Skin epidermis (tissue), 12 donors: ENCODE results near the gene TDRKH.
"Not testable (repeated sequence)": the region's sequence is repeated elsewhere in the genome, so short reads cannot be mapped to it uniquely, and the experiment has no call there.

ENCODE experiments used
- H3K27ac ChIP-seq, 21 experiments: fragments of 200-600 bp; sonication (generic) in 11 of 21; one replicate each; pipeline ENCODE4 v1.5.0; 2020; ENCODE audit warnings: mild to moderate bottlenecking in 3 of 21, inconsistent platforms in 2 of 21, moderate library complexity in 2 of 21
- H3K4me3 ChIP-seq, 7 experiments: fragments of 200-600 bp; sonication (generic) in 2 of 7; one replicate each; pipeline ENCODE4 v1.5.0; 2020; ENCODE audit warnings: inconsistent platforms in 2 of 7, mild to moderate bottlenecking in 2 of 7, moderate library complexity in 1 of 7

The TDRKH gene

DNA sequence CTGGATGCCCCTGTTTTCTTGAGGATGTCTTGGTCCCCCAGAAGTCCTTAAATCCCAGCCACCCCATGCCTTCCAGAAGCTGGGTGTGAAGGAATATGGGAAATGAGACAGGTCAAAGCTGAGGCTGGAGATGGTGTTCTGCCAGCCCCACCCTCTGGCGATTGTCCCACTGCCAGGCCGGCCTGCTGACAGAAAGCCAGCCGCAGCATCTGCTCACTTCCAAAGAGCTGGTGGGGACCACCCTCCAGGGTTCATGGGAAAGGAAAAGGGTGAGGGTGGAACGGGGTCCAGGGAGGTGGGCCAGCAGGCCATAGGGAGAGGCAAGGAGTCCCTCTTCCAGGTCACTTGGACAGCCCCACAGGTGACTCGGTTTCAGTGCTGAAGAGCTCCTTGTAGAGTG is 16.8 kb upstream of the TDRKH start:
- Histone ChIP-seq H3K27ac (no peak overlapping the region), H3K4me3 (no peak overlapping the region)

DNA sequence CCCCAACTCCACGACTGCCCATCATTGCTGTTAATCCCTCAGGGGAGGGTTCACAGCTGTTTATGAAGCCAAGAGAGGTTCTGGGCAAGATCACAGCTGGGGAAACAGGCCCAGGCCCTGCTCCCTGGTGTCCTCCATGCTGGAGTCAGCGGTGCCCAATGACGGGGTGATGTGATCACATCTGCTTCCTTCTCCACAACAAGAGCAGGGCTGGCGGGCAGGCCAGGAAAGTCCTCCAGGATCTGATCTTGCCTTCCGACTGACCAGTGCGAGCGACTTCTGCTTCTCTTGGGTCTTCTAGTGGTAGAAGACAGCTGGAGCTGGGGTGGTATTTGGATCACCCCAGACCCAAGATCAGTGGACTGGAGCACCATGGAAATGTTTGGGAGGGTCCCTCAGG is 15.9 kb upstream of the TDRKH start:
- no peak overlapping the region for H3K4me3 ChIP-seq
- H3K27ac ChIP-seq = no peak overlapping the region

DNA sequence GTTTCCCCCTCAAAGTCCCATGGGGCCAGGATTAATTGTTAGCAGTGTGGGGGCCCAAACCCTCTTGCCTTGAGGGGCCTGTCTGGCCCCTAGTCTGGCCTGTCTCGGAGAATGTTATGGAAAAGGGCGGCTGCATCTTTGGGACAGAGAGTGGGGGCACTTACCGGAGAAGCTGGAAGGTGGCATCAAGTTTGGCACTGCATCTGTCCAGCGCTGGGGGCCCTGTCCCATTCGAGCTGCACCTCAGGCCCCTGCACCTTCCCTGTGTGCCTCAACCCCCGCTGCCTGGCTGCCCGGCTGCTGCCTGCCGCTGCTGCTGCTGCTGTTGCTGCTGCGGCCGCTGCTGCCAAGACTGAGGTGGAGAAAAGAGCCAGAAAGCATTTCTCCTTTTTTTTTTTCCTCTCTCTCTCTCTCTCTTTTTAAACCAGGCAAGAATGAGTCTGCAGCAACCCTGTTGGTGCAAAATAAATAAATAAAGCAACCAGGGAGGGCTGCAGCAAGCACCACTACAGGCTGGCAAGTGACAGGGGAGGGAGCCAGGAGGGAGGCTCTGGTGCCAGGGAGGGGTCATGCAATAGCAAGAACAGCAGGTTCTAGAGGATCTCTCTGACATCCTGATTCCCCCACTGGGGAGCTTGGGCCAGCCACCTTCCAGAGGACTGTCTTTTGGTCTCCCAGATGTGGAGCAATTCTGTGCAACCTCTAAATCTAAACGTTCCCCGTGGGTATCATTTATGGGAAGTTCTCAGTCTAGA is 14.9 kb upstream of the TDRKH start, which contains the start of gene LINGO4:
Gene LINGO4 (minus strand): TSS at position 354 of the 755 bp plus-strand sequence. CDS start 2,715 bp downstream, outside the sequence.
- Histone ChIP-seq H3K27ac (no peak within 1 kb of the TSS), H3K4me3 (no peak within 1 kb of the TSS)

DNA sequence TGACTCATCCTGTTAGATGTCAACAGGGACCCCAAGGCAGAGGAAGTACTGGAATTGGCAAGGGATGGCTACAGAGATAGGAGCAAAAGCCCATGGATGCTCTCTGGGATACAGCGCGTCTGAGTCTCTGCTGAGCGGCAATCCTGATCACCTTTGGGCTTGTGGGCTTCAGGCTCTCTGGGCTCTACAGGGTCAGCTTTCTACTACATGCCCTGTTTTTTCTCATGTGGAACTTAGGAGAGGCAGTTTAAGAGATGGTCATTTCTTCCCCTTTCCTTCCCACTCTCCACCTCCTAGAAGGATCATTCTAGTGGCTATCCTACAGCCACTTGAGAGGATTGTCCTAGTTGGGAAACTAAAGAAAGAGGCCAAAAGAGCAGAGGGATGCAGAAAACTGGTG is 13.6 kb upstream of the TDRKH start:
- Histone ChIP-seq H3K27ac (no peak overlapping the region), H3K4me3 (no peak overlapping the region)

DNA sequence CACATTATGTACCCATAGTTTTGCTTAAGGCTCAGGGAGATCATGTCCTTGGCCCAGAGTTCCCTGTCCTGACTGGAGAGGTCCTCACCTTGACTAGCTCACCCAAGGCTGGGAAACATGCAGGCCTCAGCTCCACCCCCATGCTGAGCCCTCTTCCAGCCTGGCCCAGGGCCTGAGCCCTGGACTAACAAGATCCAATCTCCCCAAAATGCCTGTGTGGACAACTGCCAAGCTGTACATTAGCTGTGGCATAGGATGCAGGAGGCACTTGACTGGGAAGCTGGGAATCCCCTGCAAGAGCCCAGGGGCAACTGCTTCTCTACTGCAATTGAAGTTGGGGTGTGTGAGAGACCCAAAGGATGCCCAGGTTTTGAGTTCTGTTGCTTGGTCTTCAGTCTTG is 12.9 kb upstream of the TDRKH start:
- Histone ChIP-seq H3K27ac (no peak overlapping the region), H3K4me3 (no peak overlapping the region)

DNA sequence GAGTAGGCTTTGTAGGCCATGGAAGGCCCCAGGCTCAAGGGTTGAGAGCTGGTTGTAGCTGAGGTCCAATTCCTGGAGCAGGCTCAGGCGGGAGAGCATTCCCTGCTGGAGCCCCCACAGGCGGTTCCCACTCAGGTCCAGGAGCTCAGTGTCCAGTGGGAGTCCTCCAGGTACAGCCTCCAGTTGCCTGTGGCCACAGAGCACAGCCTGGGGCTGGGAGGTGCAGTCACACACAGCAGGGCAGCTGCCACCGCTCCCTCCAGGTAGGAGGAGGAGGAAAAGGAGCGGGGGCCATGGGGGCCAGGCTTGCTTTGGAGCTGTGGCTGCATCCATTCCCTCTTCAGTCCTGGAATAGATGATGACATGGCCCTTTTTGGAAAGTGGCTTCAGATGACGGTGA is 12.1 kb upstream of the TDRKH start:
- no peak overlapping the region for H3K27ac ChIP-seq
- no peak overlapping the region for H3K4me3 ChIP-seq

DNA sequence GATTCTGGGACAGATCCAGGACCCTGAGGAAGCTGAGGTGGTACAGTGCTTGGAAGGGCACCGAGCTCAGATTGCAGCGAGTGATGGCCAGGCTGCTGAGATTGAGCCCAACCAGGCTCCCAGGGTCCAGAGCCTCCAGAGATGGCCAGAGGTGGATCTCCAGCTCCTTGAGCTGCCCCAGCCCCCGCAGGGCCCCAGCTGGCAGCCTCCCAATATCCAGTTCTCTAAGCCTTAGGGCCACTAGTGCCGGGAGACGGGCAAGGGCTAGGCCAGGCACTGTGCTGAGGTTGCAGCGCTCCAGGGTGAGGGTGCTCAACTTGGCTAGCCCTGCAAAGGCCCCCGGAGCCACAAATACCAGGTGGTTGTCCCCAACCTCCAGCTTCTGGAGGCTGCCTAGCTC is 11.5 kb upstream of the TDRKH start:
- Histone ChIP-seq H3K4me3 (no peak overlapping the region), H3K27ac (no peak overlapping the region)

DNA sequence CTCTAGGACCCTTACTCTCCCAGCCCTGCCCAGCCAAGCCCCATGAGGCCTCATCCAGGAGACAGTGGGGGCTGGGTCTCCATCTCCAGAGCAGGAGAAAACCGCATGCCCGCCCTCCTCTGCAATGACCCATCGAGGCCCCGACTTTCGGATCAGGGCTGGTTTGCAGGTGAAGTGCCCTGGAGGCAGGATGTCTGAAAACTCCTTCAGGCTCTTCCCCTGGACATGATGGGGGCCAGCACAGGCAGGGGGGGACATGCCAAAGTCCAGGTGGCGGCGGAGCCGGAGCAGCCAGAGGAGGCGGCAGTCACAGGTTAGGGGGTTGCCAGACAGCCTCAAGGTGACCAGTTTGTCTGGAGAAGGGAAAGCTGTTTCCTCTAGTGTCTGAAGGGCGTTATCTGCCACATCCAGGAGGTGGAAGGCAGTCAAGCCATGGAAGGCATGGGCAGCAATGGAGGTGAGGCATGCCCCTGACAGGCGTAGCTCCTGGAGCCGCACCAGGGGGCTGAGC is 11.1 kb upstream of the TDRKH start:
- Histone ChIP-seq H3K27ac (no peak overlapping the region), H3K4me3 (no peak overlapping the region)

DNA sequence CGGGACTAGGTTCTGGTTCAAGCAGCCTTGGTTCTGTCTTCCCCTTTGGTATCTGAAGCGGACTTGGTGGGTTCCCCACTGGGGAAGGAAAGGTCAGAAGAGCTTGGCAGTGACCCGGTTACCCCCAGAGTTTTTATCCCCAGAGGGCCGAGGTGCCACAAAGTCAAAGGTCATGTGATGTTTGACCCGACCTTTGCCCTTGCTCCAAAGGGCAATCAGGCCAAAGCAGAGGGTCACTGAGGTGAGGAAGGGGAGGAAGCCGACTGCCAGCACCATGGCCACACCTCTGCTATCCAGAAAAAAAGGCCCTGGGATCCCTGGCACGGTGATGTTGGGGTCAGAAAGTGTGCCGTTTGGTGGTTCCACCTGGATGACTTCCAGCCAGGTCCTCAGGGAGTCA is 10.5 kb upstream of the TDRKH start:
- H3K27ac ChIP-seq = no peak overlapping the region
- H3K4me3 ChIP-seq = no peak overlapping the region

DNA sequence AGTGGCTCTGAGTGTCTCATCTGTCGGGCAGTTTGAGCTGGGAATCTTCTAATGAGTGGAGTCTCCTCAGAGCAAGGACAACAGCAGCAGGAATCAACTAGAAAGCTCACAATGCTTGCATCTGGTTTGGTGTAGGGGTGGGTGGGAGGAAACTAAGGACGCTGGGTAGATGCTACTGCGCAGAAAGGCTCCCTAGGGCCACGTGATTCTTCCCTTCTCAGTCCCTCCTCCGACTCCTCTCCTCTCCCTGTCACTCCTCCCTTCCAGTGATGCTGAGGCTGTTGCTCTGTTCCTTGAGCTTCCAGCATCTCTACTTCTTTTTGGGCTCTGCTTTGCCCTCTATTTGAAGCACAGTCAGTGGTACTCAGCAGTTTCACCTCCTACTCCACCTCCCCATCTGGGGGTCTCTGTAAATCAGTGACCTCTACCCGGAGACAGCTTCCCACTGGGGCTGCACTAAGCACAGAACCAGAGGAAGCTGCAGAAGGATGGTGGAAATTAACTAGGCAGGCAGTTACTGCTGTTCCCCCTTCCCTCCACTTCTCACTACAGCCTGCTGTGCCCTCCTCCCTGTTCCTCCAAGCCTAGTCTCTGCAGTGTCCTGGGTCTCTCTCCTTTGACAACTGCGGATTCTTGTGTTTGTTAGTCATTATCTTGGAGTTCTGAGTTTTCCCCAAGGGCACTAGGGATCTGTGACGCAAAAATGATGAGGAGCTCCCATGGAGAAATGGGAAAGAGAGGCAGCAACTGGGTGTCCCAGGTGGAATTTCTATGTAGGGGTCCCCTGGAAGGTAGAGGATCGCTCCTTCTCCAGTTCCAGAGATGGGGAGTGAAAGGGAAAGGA is 9.1 kb upstream of the TDRKH start:
- no peak overlapping the region for H3K27ac ChIP-seq
- no peak overlapping the region for H3K4me3 ChIP-seq

DNA sequence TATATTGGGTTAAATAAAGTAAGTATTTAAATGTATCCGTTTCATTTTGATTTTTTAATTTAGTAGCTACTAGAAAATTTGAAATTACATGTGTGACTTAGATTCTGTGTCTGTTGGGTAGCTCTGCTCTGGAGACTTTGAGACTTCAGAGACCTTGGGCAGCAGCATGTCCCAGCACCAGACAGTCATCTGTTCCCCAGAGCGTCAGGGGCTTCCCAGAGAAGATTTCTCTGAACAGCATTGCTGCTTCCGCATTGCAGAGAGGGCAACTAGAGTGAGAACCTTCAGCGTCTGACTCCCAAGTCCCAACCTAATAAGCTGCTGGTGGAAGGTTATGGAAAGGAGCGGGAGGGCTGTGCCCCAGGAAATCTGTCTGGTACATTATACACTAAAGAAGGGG is 8.3 kb upstream of the TDRKH start:
- Histone ChIP-seq H3K27ac (no peak overlapping the region), H3K4me3 (no peak overlapping the region)

DNA sequence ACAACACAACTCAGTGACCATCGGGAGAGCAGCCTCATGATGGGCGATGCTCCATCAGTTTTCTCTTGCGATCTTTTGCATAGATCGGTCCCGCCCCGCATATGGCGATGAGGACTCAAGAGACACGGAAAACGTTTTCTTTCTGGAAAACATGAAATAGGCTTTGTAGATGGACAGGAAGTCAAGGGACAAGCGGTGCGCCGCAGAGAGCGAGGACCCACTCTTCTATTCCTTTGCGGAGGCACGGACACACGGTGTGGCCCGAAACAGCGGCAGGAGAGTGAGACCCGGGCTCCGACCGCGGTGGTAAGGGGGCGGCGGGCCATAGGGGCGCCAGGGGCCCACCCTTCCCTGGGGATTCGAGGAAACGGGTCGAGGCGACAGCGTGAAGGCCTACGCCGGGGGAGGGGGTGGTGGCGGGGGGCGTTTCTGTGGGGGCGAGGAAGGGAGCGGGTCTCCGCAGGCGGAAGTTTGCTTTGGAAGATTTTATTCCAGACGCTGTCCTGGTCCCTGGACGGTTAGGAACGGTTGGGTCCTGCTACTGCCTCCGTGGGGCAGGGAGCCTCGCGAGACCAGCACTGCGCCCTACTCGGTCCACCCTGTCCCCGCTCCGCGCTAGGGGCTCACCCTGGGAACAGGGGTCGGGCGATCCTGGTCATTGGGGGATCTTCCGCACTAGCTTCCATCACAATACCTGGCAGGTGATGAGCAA is 796 bp upstream of the TDRKH start:
- Histone ChIP-seq H3K4me3 (peak overlapping the region; percentile 47 to 85 (median 58)), H3K27ac (peak overlapping the region in 19 of 21 experiments; percentile 4 to 75 (median 44))

DNA sequence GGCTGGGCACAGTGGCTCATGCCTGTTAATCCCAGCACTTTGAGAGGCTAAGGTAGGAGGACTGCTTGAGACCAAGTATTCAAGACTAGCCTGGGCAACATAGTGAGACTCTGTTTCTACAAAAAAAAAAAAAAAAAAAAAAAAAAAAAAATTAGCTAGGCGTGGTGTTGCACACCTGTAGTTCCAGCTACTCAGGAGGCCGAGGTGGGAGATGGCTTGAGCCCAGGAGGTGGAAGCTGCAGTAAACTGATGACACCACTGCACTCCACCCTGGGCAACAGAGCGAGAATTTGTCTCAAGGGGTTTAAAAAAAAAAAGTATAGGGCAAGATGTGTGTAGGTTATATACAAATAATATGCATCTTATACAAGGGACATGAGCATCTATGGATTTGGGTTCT is 2.6 kb downstream of the TDRKH start:
- Histone ChIP-seq H3K4me3 (no peak overlapping the region), H3K27ac (no peak overlapping the region)

DNA sequence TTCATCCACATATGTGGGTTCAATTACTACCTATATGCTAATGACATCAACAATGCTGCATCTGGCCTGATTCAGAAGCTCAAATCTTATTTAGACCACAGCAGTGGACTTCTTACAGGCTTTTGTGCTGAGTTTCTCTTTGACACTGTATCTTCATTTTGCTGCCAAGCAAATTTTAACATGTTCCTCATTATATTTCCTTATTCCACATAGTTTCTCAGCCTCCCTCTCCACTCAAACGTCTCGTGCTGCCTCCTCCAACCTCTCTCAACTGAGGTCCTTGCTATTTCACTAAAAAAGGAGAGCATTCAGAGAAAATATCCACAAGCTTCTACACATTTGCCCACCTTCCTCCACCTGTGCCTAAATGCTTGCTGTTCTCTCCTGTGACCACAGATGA is 6.5 kb downstream of the TDRKH start:
- Histone ChIP-seq H3K4me3 (no peak overlapping the region), H3K27ac (peak overlapping the region in 3 of 21 experiments; percentile 9 to 59 (median 37))

DNA sequence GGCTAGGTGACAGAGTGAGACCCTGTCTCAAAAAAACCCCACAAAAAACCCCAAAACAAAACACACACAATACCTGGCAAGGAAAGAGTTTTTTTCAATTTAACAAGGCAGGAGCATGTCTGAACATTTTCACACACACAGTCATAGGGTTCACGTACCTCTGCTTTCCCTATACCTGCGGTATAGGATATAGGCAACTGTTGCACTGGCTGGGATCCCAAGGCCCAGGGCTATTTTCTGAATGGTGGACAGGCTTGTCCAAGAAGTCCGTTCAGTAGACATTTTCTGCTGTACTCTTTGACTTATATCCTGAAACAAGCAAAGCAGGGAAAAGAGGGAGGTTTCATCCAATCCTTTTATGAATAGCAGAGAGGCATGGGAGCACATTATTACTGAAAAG is 7.6 kb downstream of the TDRKH start:
- Histone ChIP-seq H3K27ac (peak overlapping the region in 1 of 21 experiments; percentile 59), H3K4me3 (no peak overlapping the region)

DNA sequence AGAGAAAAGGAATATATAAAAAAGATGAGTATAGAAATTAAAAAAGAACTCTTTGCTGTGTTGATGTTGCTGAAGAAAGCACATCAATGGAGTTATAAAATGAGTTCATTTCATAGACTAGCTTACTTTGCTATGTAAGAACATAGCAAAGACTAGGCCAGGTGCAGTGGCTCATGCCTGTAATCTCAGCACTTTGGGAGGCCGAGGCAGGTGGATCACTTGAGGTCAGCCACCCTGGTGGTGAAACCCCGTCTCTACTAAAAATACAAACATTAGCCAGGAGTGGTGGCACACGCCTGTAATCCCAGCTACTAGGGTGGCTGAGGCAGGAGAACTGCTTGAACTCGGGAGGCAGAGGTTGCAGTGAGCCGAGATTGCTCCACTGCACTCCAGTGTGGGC is 8.3 kb downstream of the TDRKH start:
- H3K27ac ChIP-seq, H3K4me3 ChIP-seq: not testable (repeated sequence)

DNA sequence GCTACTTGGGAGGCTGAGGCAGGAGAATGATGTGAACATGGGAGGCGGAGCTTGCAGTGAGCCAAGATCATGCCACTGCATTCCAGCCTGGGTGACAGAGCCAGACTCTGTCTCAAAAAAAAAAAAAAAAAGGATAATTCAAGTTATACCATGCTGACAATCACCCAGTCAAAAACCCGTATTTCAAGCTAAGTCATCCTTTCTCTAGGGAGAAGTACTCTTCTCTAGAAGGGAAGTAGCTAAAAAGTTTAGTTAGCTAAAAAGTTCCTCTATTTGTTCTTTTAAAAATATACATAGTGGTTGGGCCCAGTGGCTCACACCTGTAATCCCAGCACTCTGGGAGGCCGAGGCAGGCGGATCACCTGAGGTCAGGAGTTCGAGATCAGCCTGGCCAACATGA is 9.6 kb downstream of the TDRKH start:
- H3K4me3 ChIP-seq, H3K27ac ChIP-seq: not testable (repeated sequence)

DNA sequence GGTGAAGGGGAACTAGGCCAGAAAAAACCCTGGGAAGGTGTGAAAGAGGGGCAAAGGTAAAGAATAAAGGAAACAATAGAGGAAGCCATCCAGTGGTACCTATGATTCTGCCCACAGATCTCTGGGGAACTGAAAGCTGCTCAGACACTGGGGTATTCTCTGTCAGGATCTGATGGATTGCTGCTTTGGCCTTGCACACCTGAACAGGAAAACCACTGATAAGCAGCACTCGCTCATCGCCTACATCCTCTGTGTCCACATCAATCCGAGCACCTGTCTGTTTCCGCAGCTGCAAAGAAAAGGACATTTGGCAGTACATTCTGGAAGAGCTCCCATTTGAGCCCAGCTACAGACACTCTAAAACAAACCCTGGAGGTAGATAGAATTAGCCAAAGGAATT is 10.4 kb downstream of the TDRKH start:
- no peak overlapping the region for H3K4me3 ChIP-seq
- no peak overlapping the region for H3K27ac ChIP-seq

DNA sequence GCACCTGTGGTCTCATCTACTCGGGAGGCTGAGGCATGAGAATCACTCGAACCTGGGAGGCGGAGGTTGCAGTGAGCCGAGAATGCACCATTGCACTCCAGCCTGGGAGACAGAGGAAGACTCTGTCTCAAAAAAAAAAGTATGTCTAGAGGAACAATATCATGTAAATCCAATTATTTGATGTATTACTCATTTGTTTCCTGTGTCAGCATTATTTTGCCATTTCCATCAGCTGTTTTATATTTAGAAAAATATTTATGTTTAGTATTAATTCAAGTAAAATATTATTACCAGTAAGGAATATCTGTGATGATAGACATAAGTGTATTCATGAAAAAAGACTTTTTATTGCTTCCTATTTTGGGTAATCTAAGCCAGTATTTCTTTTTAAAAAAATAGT is 13.0 kb downstream of the TDRKH start:
- Histone ChIP-seq H3K4me3 (no peak overlapping the region), H3K27ac (no peak overlapping the region)

DNA sequence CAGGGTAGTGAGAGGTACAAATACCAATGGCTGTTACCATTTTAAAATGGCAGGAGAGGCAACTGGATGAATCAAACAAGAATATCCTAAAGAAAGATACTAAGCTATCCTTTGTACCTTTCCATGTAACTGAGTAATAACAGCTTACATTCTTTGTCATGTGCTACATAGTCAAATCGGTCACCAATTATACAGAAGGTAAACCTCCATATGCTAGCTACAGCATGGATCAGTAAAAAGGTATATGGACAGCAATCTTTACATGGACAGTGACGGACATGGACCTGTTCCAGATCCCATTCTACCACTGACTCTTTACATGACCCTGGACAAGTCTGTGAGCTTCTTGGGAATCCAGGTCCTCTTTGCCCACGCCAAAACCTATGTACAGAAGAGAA is 13.6 kb downstream of the TDRKH start:
- no peak overlapping the region for H3K4me3 ChIP-seq
- H3K27ac ChIP-seq = no peak overlapping the region
